ENCODE measurements around the gene MAP3K21. TPM values are rescaled to one million over a fixed set of nuclear protein-coding genes. Genes with fewer than 3 reads are reported as not detected.

Gene MAP3K21
- total and polyA plus RNA-seq, 2 of the 8 experiments (the other 6 are each of a cell fraction or from before 2014, with no cell fraction given) = 21.2 to 21.8 TPM

- TF ChIP-seq ASH2L (IDR thresholded peaks at IDR 0.05; ENCODE audit: low read length) = no peak
- no peak for TF ChIP-seq E2F6 (IDR thresholded peaks at IDR 0.05)
These were observed 8.3 kb upstream of the MAP3K21 start (continued) for GRCh38 chr1:233319272-233319671.

All from H1 (cell line).